Spleen (tissue), 7 donors: ENCODE data around the gene PRKCE.

Experiments
- CTCF ChIP-seq, 11 experiments: fragments of 200-600 bp in 7 of 11; fragments of 450-650 bp in 4 of 11; sonication (generic) in 4 of 11; IDR thresholded peaks in 8 of 11; conservative IDR thresholded peaks in 3 of 11; 1 replicate in 7 of 11; 2 replicates in 4 of 11; pipeline versions ENCODE4 v1.4.0 to v1.8.0; 2016 to 2021; ENCODE audit warnings: antibody characterized with exemption in 11 of 11, inconsistent platforms in 4 of 11, mild to moderate bottlenecking in 1 of 11
- POLR2A ChIP-seq, 3 donors: fragments of 450-650 bp; IDR thresholded peaks; one replicate each; pipeline ENCODE4 v1.5.1; 2017; ENCODE audit warnings: antibody characterized with exemption in 3 of 3, mild to moderate bottlenecking in 1 of 3
- POLR2AphosphoS5 ChIP-seq, 3 donors: sonication (generic); formaldehyde crosslinking; IDR thresholded peaks; one replicate each; pipeline ENCODE4 v1.5.1; 2017; ENCODE audit warnings: antibody characterized with exemption in 3 of 3
- donor health status: DM: no; HTN: no; CAD: no; lungs with moderate emphysema.
- donor health status: DM: no; HTN: no; CAD: no.
- donor health status: DM: no; HTN: no; CAD: no.

- TF ChIP-seq CTCF (IDR thresholded peaks at IDR 0.05 in 8 of 11, conservative IDR thresholded peaks at IDR 0.05 in 3 of 11) (no peak), POLR2A (IDR thresholded peaks at IDR 0.05) (no peak), POLR2AphosphoS5 (IDR thresholded peaks at IDR 0.05) (no peak)
Observed at GRCh38 chr2:46161911-46162310, 510.4 kb downstream of the PRKCE start.
